ENCODE results near the gene PXMP2. TPM values are rescaled to one million over a fixed set of nuclear protein-coding genes. Genes with fewer than 3 reads are reported as not detected.

The PXMP2 gene
- polyA plus RNA-seq, 3 donors from 2014 or later, result 12.5 to 18.2 (median 17.3) TPM

- H3K4me3 Mint-ChIP-seq, result no peak overlapping the region
- H3K27ac Mint-ChIP-seq, result no peak overlapping the region
- H3K9me3 Mint-ChIP-seq, result no peaks in the 10 kb centered on the region
- H3K4me1 Mint-ChIP-seq, result no peaks in the 10 kb centered on the region
- DNase-seq, result no peak
- H3K27me3 Mint-ChIP-seq (ENCODE audit: low read depth in 3 of 3), result no peaks in the 10 kb centered on the region
- H3K36me3 Mint-ChIP-seq, result peaks cover 1 to 39% (median 27%) of the 10 kb centered on the region in 3 donors
Observed at GRCh38 chr12:132651444-132652100, 35.8 kb upstream of the PXMP2 start.

GRCh38 chr12:132653567-132654290 lies 33.7 kb upstream of the PXMP2 start:
- Mint-ChIP-seq H3K36me3 (peaks cover 18 to 41% (median 26%) of the 10 kb centered on the region in 3 donors), H3K4me3 (no peak overlapping the region), H3K27ac (peak overlapping the region in 1 of 6 donors; percentile 40), H3K9me3 (no peaks in the 10 kb centered on the region), H3K27me3 (ENCODE audit: low read depth in 3 of 3) (no peaks in the 10 kb centered on the region), H3K4me1 (peaks cover 0 to 4% of the 10 kb centered on the region in 2 donors)
- DNase-seq, result no peak

GRCh38 chr12:132657004-132657727 lies 30.2 kb upstream of the PXMP2 start:
- Mint-ChIP-seq H3K36me3 (peaks cover 21 to 52% (median 29%) of the 10 kb centered on the region in 3 donors), H3K27ac (peak overlapping the region in 2 of 6 donors; percentile 34 to 67), H3K4me1 (peaks cover 0 to 6% of the 10 kb centered on the region in 2 donors)

GRCh38 chr12:132658149-132658894 lies 29.1 kb upstream of the PXMP2 start:
- Mint-ChIP-seq H3K36me3 (peaks cover 23 to 53% (median 34%) of the 10 kb centered on the region in 3 donors), H3K4me3 (peak overlapping the region in 1 of 5 donors; percentile 12), H3K4me1 (peaks cover 3 to 17% of the 10 kb centered on the region in 2 donors), H3K27me3 (ENCODE audit: low read depth in 3 of 3) (peaks cover 0 to 1% (median 0%) of the 10 kb centered on the region in 3 donors), H3K9me3 (no peaks in the 10 kb centered on the region), H3K27ac (peak overlapping the region in 1 of 6 donors; percentile 62)
- peak in 2 of 3 donors; percentile 8 to 33 for DNase-seq

More at GRCh38 chr12:132657004-132657727, 30.2 kb upstream of the PXMP2 start:
- H3K9me3 Mint-ChIP-seq, result no peaks in the 10 kb centered on the region
- no peak for DNase-seq
- peaks cover 0 to 1% (median 0%) of the 10 kb centered on the region in 3 donors for H3K27me3 Mint-ChIP-seq (ENCODE audit: low read depth in 3 of 3)
- H3K4me3 Mint-ChIP-seq, result no peak overlapping the region

GRCh38 chr12:132659146-132659545 lies 28.2 kb upstream of the PXMP2 start:
- Mint-ChIP-seq H3K27ac (no peak overlapping the region), H3K4me1 (peaks cover 5 to 20% of the 10 kb centered on the region in 2 donors), H3K36me3 (peaks cover 23 to 56% (median 34%) of the 10 kb centered on the region in 3 donors), H3K9me3 (no peaks in the 10 kb centered on the region), H3K27me3 (ENCODE audit: low read depth in 3 of 3) (peaks cover 0 to 1% (median 0%) of the 10 kb centered on the region in 3 donors), H3K4me3 (no peak overlapping the region)
- DNase-seq, result no peak

- Mint-ChIP-seq H3K9me3 (no peaks in the 10 kb centered on the region), H3K4me3 (no peak overlapping the region), H3K27me3 (ENCODE audit: low read depth in 3 of 3) (peaks cover 0 to 1% (median 0%) of the 10 kb centered on the region in 3 donors), H3K27ac (peak overlapping the region in 1 of 6 donors; percentile 45), H3K4me1 (peaks cover 9 to 20% of the 10 kb centered on the region in 2 donors), H3K36me3 (peaks cover 21 to 50% (median 34%) of the 10 kb centered on the region in 3 donors)
- no peak for DNase-seq
Observed at GRCh38 chr12:132660052-132660451, 27.3 kb upstream of the PXMP2 start.

- DNase-seq, result no peak
- H3K27ac Mint-ChIP-seq, result peak overlapping the region in 1 of 6 donors; percentile 8
- peaks cover 0 to 1% (median 0%) of the 10 kb centered on the region in 3 donors for H3K27me3 Mint-ChIP-seq (ENCODE audit: low read depth in 3 of 3)
- peaks cover 30 to 55% (median 41%) of the 10 kb centered on the region in 3 donors for H3K36me3 Mint-ChIP-seq
- peaks cover 9 to 20% of the 10 kb centered on the region in 2 donors for H3K4me1 Mint-ChIP-seq
- H3K4me3 Mint-ChIP-seq, result no peak overlapping the region
- no peaks in the 10 kb centered on the region for H3K9me3 Mint-ChIP-seq
Observed at GRCh38 chr12:132660996-132661395, 26.4 kb upstream of the PXMP2 start.

- H3K27me3 Mint-ChIP-seq (ENCODE audit: low read depth in 3 of 3), result peaks cover 0 to 1% (median 0%) of the 10 kb centered on the region in 3 donors
Observed at GRCh38 chr12:132661972-132662371, 25.4 kb upstream of the PXMP2 start.

GRCh38 chr12:132662901-132663755 lies 24.3 kb upstream of the PXMP2 start:
- no peak overlapping the region for H3K4me3 Mint-ChIP-seq

More at GRCh38 chr12:132661972-132662371, 25.4 kb upstream of the PXMP2 start:
- Mint-ChIP-seq H3K9me3 (no peaks in the 10 kb centered on the region), H3K4me3 (no peak overlapping the region), H3K36me3 (peaks cover 38 to 59% (median 44%) of the 10 kb centered on the region in 3 donors), H3K27ac (peak overlapping the region in 1 of 6 donors; percentile 8), H3K4me1 (peaks cover 9 to 20% of the 10 kb centered on the region in 2 donors)
- no peak for DNase-seq

GRCh38 chr12:132664206-132665148 lies 22.9 kb upstream of the PXMP2 start:
- H3K4me1 Mint-ChIP-seq, result peaks cover 9 to 14% of the 10 kb centered on the region in 2 donors
- peaks cover 0 to 1% (median 1%) of the 10 kb centered on the region in 3 donors for H3K27me3 Mint-ChIP-seq (ENCODE audit: low read depth in 3 of 3)
- H3K27ac Mint-ChIP-seq, result peak overlapping the region in 1 of 6 donors; percentile 41
- no peak overlapping the region for H3K4me3 Mint-ChIP-seq
- H3K36me3 Mint-ChIP-seq, result peaks cover 34 to 53% (median 35%) of the 10 kb centered on the region in 3 donors
- no peak for DNase-seq
- H3K9me3 Mint-ChIP-seq, result no peaks in the 10 kb centered on the region

More at GRCh38 chr12:132662901-132663755, 24.3 kb upstream of the PXMP2 start:
- Mint-ChIP-seq H3K4me1 (peaks cover 9 to 20% of the 10 kb centered on the region in 2 donors), H3K9me3 (no peaks in the 10 kb centered on the region), H3K36me3 (peaks cover 34 to 59% (median 40%) of the 10 kb centered on the region in 3 donors), H3K27me3 (ENCODE audit: low read depth in 3 of 3) (peaks cover 0 to 1% (median 0%) of the 10 kb centered on the region in 3 donors), H3K27ac (peak overlapping the region in 2 of 6 donors; percentile 2 to 12)
- no peak for DNase-seq

GRCh38 chr12:132665149-132665491 lies 22.3 kb upstream of the PXMP2 start:
- H3K27me3 Mint-ChIP-seq (ENCODE audit: low read depth in 3 of 3), result peaks cover 0 to 2% (median 1%) of the 10 kb centered on the region in 3 donors
- H3K36me3 Mint-ChIP-seq, result peaks cover 34 to 56% (median 35%) of the 10 kb centered on the region in 3 donors

More at GRCh38 chr12:132665149-132665491, 22.3 kb upstream of the PXMP2 start:
- DNase-seq, result no peak
- Mint-ChIP-seq H3K27ac (no peak overlapping the region), H3K4me1 (peaks cover 9 to 14% of the 10 kb centered on the region in 2 donors), H3K4me3 (no peak overlapping the region), H3K9me3 (no peaks in the 10 kb centered on the region)

Measured in immature natural killer cell (primary cell).